Mesendoderm (in vitro differentiated cells): ENCODE data around the gene LRRTM2.

Experiments used
- DNase-seq: peaks from one replicate; pipeline ENCODE4 v3.0.0; 2013
- H2AK5ac ChIP-seq: 2 replicates; pipeline ENCODE4 v1.6.1; 2013; ENCODE audit warnings: low read length, inconsistent platforms
- H2BK120ac ChIP-seq: 2 replicates; pipeline ENCODE4 v1.6.1; 2013; ENCODE audit warnings: low read depth, mild to moderate bottlenecking, low read length, moderate library complexity, mixed read lengths
- H2BK15ac ChIP-seq: replicated peaks from 2 replicates; pipeline ENCODE4 v1.6.1; 2013; ENCODE audit warnings: low read depth, mild to moderate bottlenecking, moderate library complexity
- H2BK5ac ChIP-seq: 2 replicates; pipeline ENCODE4 v1.6.1; 2013; ENCODE audit warnings: low read length, inconsistent platforms
- H3K18ac ChIP-seq: 2 replicates; pipeline ENCODE4 v1.6.1; 2013; ENCODE audit warnings: mild to moderate bottlenecking, low read length, mixed read lengths
- H3K23ac ChIP-seq: one replicate; pipeline ENCODE4 v1.6.1; 2013; ENCODE audit warnings: low read length
- H3K27ac ChIP-seq: 2 replicates; pipeline ENCODE4 v1.5.1; 2013; ENCODE audit warnings: low read depth, mild to moderate bottlenecking, inconsistent platforms, low read length, moderate library complexity
- H3K27me3 ChIP-seq: 2 replicates; pipeline ENCODE4 v1.6.1; 2013; ENCODE audit warnings: low read length, control low read depth, mild to moderate bottlenecking, inconsistent platforms; ENCODE audit not compliant: insufficient read depth, poor library complexity
- H3K36me3 ChIP-seq: 2 replicates; pipeline ENCODE4 v1.6.1; 2013; ENCODE audit warnings: low read length, inconsistent platforms; ENCODE audit not compliant: control insufficient read depth, insufficient read depth
- H3K4ac ChIP-seq: one replicate; pipeline ENCODE4 v1.6.1; 2013; ENCODE audit warnings: low read depth, mild to moderate bottlenecking, low read length, moderate library complexity
- H3K4me1 ChIP-seq: 2 replicates; pipeline ENCODE4 v1.6.1; 2013; ENCODE audit warnings: low read depth, low read length, inconsistent platforms; ENCODE audit not compliant: control insufficient read depth
- H3K4me2 ChIP-seq: 2 replicates; pipeline ENCODE4 v1.6.1; 2013; ENCODE audit warnings: low read length
- H3K4me3 ChIP-seq: 2 replicates; pipeline ENCODE4 v1.5.1; 2013; ENCODE audit warnings: mild to moderate bottlenecking, low read length
- H3K56ac ChIP-seq: one replicate; pipeline ENCODE4 v1.6.1; 2013; ENCODE audit warnings: low read length
- H3K79me1 ChIP-seq: 2 replicates; pipeline ENCODE4 v1.6.1; 2013; ENCODE audit warnings: low read length, inconsistent platforms
- H3K79me2 ChIP-seq: 2 replicates; pipeline ENCODE4 v1.6.1; 2013; ENCODE audit warnings: mild to moderate bottlenecking, low read length; ENCODE audit not compliant: control insufficient read depth, insufficient read depth
- H3K9ac ChIP-seq: 2 replicates; pipeline ENCODE4 v1.6.1; 2013; ENCODE audit warnings: low read length, inconsistent platforms
- H4K5ac ChIP-seq: one replicate; pipeline ENCODE4 v1.6.1; 2013; ENCODE audit warnings: low read length
- H4K8ac ChIP-seq: one replicate; pipeline ENCODE4 v1.6.1; 2013; ENCODE audit warnings: low read depth, mild to moderate bottlenecking, control low read depth, low read length, moderate library complexity
- WGBS: extraction: QIAGEN DNeasy Blood & Tissue Kit; methylation state at CpG from one replicate; pipeline ENCODE4 v1.1.7; 2013; ENCODE audit warnings: low lambda C conversion rate, missing lambda C conversion rate; ENCODE audit not compliant: insufficient coverage; ENCODE audit errors: extremely low coverage; 5-methylcytosine and 5-hydroxymethylcytosine counted together

The LRRTM2 gene

DNA sequence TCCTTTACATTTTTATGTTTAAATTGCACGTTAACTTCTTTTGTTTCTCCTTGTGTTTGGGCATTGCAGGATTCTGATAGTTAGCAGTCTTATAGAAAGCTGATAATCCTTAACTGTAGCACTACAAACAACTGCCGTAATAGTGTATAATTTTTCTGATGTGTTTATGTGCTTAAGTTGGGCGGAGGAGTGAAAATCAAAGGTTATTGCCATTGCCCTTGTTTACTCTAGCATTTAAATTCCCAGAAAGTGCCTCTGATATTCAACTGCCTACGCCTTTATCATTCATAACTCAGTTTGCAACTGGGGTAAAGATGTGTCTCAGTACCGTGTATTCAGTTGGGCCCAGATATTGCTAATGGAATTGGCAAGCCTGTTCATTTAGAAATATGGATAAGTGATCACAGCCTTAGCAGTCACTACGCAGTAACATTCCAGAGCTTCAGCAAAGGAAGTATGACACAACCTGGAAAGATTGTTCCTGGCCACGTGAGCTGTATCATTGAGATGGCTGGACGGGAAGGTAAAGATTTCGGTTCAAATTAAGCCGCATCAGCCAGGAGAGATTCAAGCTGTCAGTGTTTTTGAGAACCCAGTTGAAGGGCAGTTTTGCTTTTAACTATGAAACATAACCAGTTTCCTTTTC lies 28.1 kb upstream of the LRRTM2 start:
- Histone ChIP-seq H4K5ac (no peak overlapping the region), H3K36me3 (peaks cover 7% of the 10 kb centered on the region)

DNA sequence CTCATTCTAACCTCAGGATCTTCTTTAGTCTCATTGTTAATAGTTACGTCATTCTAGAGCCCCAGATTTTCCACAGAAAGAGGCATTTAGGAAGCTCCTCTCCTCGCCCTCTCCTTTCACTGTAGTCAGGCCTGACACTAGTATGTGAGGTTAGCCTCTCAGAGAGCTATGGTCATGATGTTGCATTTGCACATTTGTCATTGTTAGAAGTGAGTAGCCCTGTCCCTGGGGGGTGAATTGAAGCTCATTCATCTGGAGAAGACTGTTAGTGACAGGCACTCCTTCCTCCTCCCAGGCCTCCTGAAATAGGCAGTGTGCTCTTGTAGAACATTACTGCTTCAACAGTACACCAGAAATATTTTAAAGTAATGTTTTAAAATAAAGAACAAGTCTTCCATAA lies 26.6 kb upstream of the LRRTM2 start:
- Histone ChIP-seq H2BK15ac (no peak overlapping the region), H4K5ac (no peak overlapping the region), H4K8ac (no peak overlapping the region), H3K56ac (no peak overlapping the region), H3K23ac (no peak overlapping the region), H3K36me3 (peaks cover 7% of the 10 kb centered on the region), H3K9ac (no peak overlapping the region), H3K27me3 (no peaks in the 10 kb centered on the region), H2AK5ac (no peak overlapping the region), H3K4ac (no peak overlapping the region), H3K79me1 (peaks cover 2% of the 10 kb centered on the region), H3K4me1 (no peaks in the 10 kb centered on the region), H2BK120ac (no peak overlapping the region), H3K18ac (no peak overlapping the region), H3K4me2 (no peak overlapping the region), H3K27ac (no peak overlapping the region), H2BK5ac (no peak overlapping the region), H3K4me3 (no peak overlapping the region), H3K79me2 (no peaks in the 10 kb centered on the region)
- DNase-seq: peak; percentile 37
- no CpG with 5 or more reads among the region's 2 CpGs for WGBS

More for the DNA sequence above, 28.1 kb upstream of the LRRTM2 start:
- Histone ChIP-seq H3K23ac (no peak overlapping the region), H3K4me1 (no peaks in the 10 kb centered on the region), H3K4me3 (no peak overlapping the region), H2AK5ac (no peak overlapping the region), H3K9ac (no peak overlapping the region), H3K18ac (no peak overlapping the region), H2BK5ac (no peak overlapping the region), H3K79me2 (no peaks in the 10 kb centered on the region), H3K4me2 (no peak overlapping the region), H3K56ac (no peak overlapping the region), H3K4ac (no peak overlapping the region), H4K8ac (no peak overlapping the region), H3K79me1 (peaks cover 2% of the 10 kb centered on the region), H3K27me3 (no peaks in the 10 kb centered on the region), H2BK15ac (no peak overlapping the region), H2BK120ac (no peak overlapping the region), H3K27ac (no peak overlapping the region)
- WGBS: no CpG with 5 or more reads among the region's 10 CpGs
- DNase-seq: no peak

DNA sequence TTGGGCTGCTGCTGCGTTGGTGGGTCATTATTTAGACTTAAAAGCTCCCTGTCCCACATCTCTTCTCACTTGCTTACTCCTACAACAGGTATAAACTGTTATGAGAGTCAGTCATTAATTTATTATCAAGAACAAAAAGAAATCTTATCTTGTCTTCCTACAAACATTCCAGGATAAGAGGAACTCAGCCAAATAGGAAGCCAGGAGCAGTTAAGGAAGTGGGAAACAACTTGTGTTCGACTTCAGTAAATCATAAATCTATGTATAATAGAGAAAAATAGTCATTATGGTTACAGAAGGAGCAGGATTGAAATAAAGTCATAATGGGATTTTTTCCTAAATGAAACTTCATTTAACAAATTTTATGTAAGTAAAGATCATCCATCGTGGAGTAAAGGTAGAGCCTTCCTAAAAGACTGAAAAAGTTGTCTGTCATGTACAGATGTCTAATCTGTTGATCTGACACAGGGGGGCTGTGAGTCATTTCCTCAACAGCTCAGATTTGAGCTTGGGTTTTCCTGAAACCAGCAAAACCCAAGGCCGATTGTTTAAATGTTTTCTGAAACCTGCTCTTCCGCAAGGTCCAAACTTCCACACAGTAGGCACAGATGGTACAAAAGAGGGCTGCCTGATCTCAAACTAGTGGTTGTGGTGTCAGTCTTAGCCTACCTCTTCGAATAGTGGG lies 25.3 kb upstream of the LRRTM2 start:
- Histone ChIP-seq H3K4me3 (no peak overlapping the region), H3K27ac (no peak overlapping the region), H3K4me2 (no peak overlapping the region), H3K9ac (no peak overlapping the region), H2AK5ac (no peak overlapping the region), H3K23ac (no peak overlapping the region), H4K5ac (no peak overlapping the region), H2BK15ac (no peak overlapping the region), H3K79me2 (no peaks in the 10 kb centered on the region), H3K36me3 (peaks cover 7% of the 10 kb centered on the region), H3K4ac (no peak overlapping the region), H3K56ac (no peak overlapping the region), H4K8ac (no peak overlapping the region), H3K27me3 (no peaks in the 10 kb centered on the region), H3K79me1 (peaks cover 2% of the 10 kb centered on the region), H2BK5ac (no peak overlapping the region), H3K18ac (no peak overlapping the region), H2BK120ac (no peak overlapping the region), H3K4me1 (no peaks in the 10 kb centered on the region)
- WGBS: no CpG with 5 or more reads among the region's 6 CpGs
- DNase-seq: no peak

DNA sequence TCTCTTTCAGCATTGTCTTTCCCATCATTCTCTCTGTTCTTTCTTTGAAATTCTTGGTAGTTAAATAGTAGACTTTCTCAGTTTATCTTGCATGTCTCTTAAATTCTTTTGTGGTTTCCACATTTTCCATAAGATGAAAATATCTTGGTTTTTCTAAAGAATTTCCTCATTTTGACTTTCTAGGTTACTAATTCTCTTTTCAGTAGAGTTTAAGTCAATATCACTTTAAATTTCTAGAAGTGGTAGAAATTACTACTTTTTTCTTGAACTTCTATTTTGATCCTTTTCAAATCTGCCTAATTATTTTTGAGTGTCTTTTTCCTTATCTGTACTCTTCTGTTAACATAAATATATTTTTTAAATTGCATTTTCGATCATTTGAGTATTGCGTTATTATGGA lies 23.6 kb upstream of the LRRTM2 start:
- H3K79me1 ChIP-seq: peaks cover 2% of the 10 kb centered on the region
- no peak overlapping the region for H3K56ac ChIP-seq
- no peak overlapping the region for H3K4me3 ChIP-seq
- no peak for DNase-seq
- no peak overlapping the region for H3K4me2 ChIP-seq
- peaks cover 3% of the 10 kb centered on the region for H3K36me3 ChIP-seq
- no peak overlapping the region for H3K4ac ChIP-seq
- H3K27ac ChIP-seq: no peak overlapping the region
- no peak overlapping the region for H2BK5ac ChIP-seq
- H2BK15ac ChIP-seq: no peak overlapping the region
- H3K27me3 ChIP-seq: no peaks in the 10 kb centered on the region
- WGBS: no CpG with 5 or more reads among the region's 2 CpGs
- no peaks in the 10 kb centered on the region for H3K4me1 ChIP-seq
- H3K9ac ChIP-seq: no peak overlapping the region
- H3K79me2 ChIP-seq: no peaks in the 10 kb centered on the region
- H2BK120ac ChIP-seq: no peak overlapping the region
- no peak overlapping the region for H3K23ac ChIP-seq
- no peak overlapping the region for H4K5ac ChIP-seq
- H2AK5ac ChIP-seq: no peak overlapping the region
- no peak overlapping the region for H3K18ac ChIP-seq
- H4K8ac ChIP-seq: no peak overlapping the region

DNA sequence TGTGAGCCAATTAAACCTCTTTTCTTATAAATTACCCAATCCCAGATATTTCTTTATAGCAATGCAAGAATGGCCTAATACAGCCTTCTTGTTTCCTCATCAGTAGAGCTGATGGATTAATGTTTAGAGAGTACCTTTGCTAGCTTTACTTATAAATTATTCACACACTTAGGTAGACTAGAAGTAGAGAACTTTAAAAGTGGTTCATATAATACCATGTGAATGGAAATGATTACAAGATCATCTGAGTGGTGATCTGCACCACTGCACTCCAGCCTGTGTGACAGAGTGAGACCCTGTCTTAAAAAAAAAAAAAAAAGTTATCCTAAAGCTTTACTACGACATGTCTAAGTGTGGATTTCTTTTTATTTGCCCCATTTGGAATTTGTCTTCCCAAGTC lies 23.2 kb upstream of the LRRTM2 start:
- Histone ChIP-seq H2BK120ac (no peak overlapping the region), H3K4me2 (no peak overlapping the region), H3K4ac (no peak overlapping the region), H2BK15ac (no peak overlapping the region), H4K5ac (no peak overlapping the region), H3K27me3 (no peaks in the 10 kb centered on the region), H2AK5ac (no peak overlapping the region), H3K9ac (no peak overlapping the region), H3K79me1 (peaks cover under 1% of the 10 kb centered on the region), H3K23ac (no peak overlapping the region), H3K79me2 (no peaks in the 10 kb centered on the region), H3K56ac (no peak overlapping the region), H3K36me3 (peaks cover 2% of the 10 kb centered on the region), H3K18ac (no peak overlapping the region), H4K8ac (no peak overlapping the region), H3K27ac (no peak overlapping the region), H3K4me3 (no peak overlapping the region), H3K4me1 (no peaks in the 10 kb centered on the region), H2BK5ac (no peak overlapping the region)
- DNase-seq: no peak
- no CpG with 5 or more reads among the region's 1 CpG for WGBS
